Measurements from ENCODE around the gene SEC14L1.
A peak's percentile ranks its signal among the peaks of the same experiment; 100 is the strongest.

Gene SEC14L1

DNA sequence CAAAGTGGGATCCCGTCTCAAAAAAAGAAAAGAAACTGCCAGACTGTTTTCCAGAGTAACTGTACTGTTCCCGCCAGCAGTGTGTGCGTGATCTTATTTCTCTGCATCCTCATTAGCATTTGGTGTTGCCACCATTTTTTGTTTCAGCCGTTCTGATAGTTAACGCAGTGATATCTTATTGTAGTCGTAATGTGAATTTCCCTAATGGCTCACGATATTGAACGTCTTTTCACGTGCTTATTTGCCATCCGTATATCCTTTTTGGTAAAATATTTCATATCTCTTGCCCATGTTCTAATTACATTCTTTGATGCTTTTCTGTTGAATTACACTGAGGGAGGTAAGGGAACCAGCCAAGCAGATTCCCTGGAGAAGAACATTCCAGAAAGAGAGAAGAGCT lies 92.4 kb downstream of the SEC14L1 start:
- no peak for TF ChIP-seq FOXM1 (IDR thresholded peaks at IDR 0.05; ENCODE audit: borderline replicate concordance, low read depth)
- no peak for TF ChIP-seq RAD21 (IDR thresholded peaks at IDR 0.05; ENCODE audit: low read depth)
- TF ChIP-seq TEAD4 (IDR thresholded peaks at IDR 0.05), result no peak
- no peak for TF ChIP-seq EP300 (IDR thresholded peaks at IDR 0.05; ENCODE audit: borderline replicate concordance)
- TF ChIP-seq, protein P1, sequence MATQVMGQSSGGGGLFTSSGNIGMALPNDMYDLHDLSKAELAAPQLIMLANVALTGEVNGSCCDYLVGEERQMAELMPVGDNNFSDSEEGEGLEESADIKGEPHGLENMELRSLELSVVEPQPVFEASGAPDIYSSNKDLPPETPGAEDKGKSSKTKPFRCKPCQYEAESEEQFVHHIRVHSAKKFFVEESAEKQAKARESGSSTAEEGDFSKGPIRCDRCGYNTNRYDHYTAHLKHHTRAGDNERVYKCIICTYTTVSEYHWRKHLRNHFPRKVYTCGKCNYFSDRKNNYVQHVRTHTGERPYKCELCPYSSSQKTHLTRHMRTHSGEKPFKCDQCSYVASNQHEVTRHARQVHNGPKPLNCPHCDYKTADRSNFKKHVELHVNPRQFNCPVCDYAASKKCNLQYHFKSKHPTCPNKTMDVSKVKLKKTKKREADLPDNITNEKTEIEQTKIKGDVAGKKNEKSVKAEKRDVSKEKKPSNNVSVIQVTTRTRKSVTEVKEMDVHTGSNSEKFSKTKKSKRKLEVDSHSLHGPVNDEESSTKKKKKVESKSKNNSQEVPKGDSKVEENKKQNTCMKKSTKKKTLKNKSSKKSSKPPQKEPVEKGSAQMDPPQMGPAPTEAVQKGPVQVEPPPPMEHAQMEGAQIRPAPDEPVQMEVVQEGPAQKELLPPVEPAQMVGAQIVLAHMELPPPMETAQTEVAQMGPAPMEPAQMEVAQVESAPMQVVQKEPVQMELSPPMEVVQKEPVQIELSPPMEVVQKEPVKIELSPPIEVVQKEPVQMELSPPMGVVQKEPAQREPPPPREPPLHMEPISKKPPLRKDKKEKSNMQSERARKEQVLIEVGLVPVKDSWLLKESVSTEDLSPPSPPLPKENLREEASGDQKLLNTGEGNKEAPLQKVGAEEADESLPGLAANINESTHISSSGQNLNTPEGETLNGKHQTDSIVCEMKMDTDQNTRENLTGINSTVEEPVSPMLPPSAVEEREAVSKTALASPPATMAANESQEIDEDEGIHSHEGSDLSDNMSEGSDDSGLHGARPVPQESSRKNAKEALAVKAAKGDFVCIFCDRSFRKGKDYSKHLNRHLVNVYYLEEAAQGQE (IDR thresholded peaks at IDR 0.05; ENCODE audit: low read depth), result no peak
- TF ChIP-seq NFIC (IDR thresholded peaks at IDR 0.05), result no peak

DNA sequence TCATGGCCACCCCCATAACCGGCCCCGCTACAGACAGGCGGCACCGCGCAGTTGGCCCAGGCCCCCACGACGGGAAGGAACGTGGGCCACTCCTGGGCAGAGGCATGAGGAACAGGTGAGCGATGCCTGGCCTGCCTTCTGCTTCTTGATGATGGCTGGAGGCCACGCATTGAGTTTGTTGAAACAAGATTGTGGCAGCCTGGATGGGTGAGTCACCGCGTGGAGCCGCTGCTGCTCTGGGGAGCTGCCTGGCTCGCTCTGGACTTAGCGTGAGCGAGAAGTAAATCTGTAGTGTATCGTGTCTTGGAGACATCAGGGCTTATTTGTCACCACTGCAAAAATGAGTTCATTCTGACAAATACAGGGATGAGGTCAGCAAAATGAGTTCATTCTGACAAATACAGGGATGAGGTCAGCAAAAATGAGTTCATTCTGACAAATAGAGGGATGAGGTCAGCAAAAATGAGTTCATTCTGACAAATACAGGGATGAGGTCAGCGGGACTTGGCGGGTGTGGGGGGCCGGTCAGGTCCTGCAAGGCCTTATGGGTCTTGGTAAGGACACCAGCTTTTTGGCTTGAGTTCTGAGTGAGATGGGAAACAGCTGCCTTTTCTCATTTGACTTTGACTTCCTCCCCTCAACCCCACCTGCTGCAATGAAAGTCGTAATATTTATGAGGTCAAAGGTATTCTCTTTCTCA lies 93.0 kb downstream of the SEC14L1 start:
- 0 out of 2 replicates have a peak, but pooled peaks have one; percentile 30 for TF ChIP-seq CREB1 (IDR thresholded peaks at IDR 0.05; ENCODE audit: low read depth)
- no peak for TF ChIP-seq FOXM1 (IDR thresholded peaks at IDR 0.05; ENCODE audit: borderline replicate concordance, low read depth)

DNA sequence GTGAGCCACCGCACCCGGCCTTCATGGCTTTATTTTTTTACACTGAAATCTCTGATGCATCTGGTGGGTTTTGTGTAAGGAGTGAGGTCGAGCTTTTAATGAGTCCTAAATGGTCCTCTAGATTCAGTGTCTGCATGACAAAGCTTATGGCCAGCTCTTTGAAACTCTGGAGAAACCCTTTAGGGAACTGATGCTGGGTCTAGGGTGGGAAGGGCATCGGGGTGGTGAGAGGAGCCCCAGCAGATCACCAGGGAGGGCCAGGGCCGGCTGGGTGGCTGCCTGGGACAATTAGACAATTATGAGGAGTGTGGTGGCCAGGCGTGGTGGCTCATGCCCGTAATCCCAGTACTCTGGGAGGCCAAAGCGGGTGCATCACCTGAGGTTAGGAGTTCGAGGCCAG lies 93.9 kb downstream of the SEC14L1 start:
- TF ChIP-seq EP300 (IDR thresholded peaks at IDR 0.05; ENCODE audit: borderline replicate concordance) (no peak), EGR1 (IDR thresholded peaks at IDR 0.05) (no peak), TAF1 (IDR thresholded peaks at IDR 0.05; ENCODE audit: low read depth) (no peak), ZBTB7A (IDR thresholded peaks at IDR 0.05; ENCODE audit: low read depth) (no peak), YY1 (IDR thresholded peaks at IDR 0.05; ENCODE audit: low read depth) (no peak), CEBPB (IDR thresholded peaks at IDR 0.05) (no peak), RAD21 (IDR thresholded peaks at IDR 0.05; ENCODE audit: low read depth) (no peak), TEAD4 (IDR thresholded peaks at IDR 0.05) (no peak), TCF12 (IDR thresholded peaks at IDR 0.05; ENCODE audit: low read depth) (no peak), NFIC (IDR thresholded peaks at IDR 0.05) (no peak), FOXM1 (IDR thresholded peaks at IDR 0.05; ENCODE audit: borderline replicate concordance, low read depth) (no peak), CREB1 (IDR thresholded peaks at IDR 0.05; ENCODE audit: low read depth) (no peak)
- TF ChIP-seq, protein P2, sequence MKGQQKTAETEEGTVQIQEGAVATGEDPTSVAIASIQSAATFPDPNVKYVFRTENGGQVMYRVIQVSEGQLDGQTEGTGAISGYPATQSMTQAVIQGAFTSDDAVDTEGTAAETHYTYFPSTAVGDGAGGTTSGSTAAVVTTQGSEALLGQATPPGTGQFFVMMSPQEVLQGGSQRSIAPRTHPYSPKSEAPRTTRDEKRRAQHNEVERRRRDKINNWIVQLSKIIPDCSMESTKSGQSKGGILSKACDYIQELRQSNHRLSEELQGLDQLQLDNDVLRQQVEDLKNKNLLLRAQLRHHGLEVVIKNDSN (IDR thresholded peaks at IDR 0.05), result no peak
- TF ChIP-seq, protein P3, sequence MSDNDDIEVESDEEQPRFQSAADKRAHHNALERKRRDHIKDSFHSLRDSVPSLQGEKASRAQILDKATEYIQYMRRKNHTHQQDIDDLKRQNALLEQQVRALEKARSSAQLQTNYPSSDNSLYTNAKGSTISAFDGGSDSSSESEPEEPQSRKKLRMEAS (IDR thresholded peaks at IDR 0.05), result no peak
- TF ChIP-seq, protein P1 (IDR thresholded peaks at IDR 0.05; ENCODE audit: low read depth), result no peak

DNA sequence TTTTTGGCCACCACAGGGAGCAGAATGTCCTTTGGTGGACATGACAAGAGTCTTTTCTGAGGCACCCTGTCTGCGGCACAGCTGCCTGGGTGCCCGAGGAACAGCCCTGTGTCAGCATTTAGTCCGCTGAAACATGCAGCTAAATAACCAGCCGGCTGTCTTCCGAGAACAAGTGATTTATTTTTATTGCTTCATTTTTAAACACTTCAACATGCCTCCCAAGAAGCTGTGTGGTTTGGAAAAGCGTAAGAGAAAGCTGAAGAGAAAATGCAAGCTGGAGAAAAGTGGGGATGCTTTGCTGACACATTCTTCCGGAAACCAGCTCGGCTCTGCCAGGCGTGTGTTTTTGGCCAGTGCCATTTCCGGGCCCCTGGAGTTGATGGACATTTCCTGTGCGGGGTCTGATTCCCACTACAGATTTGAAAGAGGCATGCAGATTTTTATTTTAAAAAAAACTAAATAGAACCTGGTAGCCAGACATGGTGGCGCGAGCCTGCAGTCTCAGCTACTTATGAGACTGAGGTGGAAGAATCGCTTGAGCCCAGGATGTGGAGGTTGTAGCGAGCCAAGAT lies 94.7 kb downstream of the SEC14L1 start:
- TF ChIP-seq EGR1 (IDR thresholded peaks at IDR 0.05) (no peak), ZBTB7A (IDR thresholded peaks at IDR 0.05; ENCODE audit: low read depth) (no peak), CEBPB (IDR thresholded peaks at IDR 0.05) (no peak), TAF1 (IDR thresholded peaks at IDR 0.05; ENCODE audit: low read depth) (no peak), YY1 (IDR thresholded peaks at IDR 0.05; ENCODE audit: low read depth) (no peak), TCF12 (IDR thresholded peaks at IDR 0.05; ENCODE audit: low read depth) (no peak), FOXM1 (IDR thresholded peaks at IDR 0.05; ENCODE audit: borderline replicate concordance, low read depth) (no peak), EP300 (IDR thresholded peaks at IDR 0.05; ENCODE audit: borderline replicate concordance) (no peak), NFIC (IDR thresholded peaks at IDR 0.05) (no peak), TEAD4 (IDR thresholded peaks at IDR 0.05) (no peak), CREB1 (IDR thresholded peaks at IDR 0.05; ENCODE audit: low read depth) (no peak), RAD21 (IDR thresholded peaks at IDR 0.05; ENCODE audit: low read depth) (no peak)
- TF ChIP-seq, protein P3 (IDR thresholded peaks at IDR 0.05), result no peak
- TF ChIP-seq, protein P1 (IDR thresholded peaks at IDR 0.05; ENCODE audit: low read depth), result no peak
- TF ChIP-seq, protein P2 (IDR thresholded peaks at IDR 0.05), result no peak

Measured in Ishikawa (cell line).